Globus pallidus (tissue), 1 donor: ENCODE results near the gene SEMA6A.

Experiments
- DNase-seq: peaks from one replicate; pipeline ENCODE4 v3.0.0-alpha.2; 2015; ENCODE audit warnings: low spot score

Gene SEMA6A

DNA sequence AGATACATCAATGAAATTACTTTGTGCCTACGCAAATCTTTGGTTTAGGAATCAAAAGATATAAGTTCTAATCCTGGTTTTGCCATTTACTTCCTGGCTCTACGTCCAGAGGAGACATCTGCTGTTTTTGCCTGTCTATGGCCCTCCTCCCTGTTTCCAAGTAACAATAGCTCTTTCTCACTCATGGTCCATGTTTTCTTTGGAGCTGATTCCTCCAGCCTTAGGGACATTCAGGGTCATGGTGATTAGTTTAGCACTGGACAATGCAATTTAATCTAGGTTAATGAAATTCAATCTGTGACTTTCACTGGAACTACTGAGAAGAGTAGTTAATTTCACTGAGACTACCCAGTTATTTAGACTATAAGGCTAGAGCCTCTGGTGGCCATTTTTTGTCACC lies 170.6 kb downstream of the SEMA6A start:
- peak; percentile 67 for DNase-seq

- no peak for DNase-seq
These were observed 172.4 kb downstream of the SEMA6A start for GRCh38 chr5:116402235-116402634.

- no peak for DNase-seq
These were observed 173.0 kb downstream of the SEMA6A start for GRCh38 chr5:116401576-116401975.

DNA sequence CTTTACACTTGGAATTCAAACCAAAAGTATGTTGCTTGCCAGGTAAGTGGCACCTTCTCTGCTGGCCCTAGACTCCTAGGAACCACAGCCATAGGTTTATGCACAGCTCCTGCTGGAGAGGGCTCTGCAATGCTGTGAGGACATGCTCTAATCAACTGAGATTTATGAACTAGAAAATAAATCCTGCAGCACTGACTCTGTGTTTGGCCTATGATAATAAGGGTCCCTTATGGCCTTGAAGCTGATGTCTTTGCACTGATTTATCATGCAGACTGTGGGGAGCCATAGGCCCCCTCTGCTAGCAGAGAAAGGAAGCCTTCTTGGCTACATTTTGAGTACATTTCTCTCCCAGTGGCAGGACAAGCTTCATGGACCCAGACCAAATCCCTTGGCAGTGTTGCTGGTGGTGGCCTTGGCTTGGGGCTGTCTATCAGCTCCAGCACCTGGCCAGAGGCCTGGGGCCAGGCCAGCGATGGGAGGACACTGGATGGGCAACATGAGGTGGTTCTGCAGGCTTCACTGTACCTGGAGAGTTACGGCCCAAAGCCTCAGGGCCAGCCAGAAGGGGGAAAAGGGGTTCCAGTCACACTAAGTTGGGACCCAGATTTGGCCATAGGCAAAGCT lies 178.0 kb downstream of the SEMA6A start:
- no peak for DNase-seq

- no peak for DNase-seq
These were observed 178.9 kb downstream of the SEMA6A start for GRCh38 chr5:116395631-116396203.

DNA sequence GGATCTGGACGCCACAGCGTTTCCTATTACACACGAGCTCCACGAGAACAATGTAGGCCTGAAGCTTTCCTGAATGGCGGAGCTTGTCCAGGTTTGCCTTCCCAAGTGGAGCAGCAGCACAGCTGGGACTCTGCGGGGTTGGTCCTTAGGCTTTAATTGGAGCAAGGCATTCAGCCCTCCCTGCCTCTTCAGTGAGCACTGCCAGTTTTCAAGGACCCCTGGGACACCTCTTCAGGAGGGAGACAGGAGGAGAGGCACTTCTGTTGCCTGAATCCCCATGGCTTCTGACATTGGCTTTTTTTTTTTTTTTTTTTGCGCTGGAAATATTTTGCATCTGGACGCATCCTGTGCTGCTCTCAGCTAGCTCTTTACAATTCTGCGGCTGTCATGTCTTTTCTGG lies 179.4 kb downstream of the SEMA6A start:
- no peak for DNase-seq

GRCh38 chr5:116394186-116394867 lies 180.3 kb downstream of the SEMA6A start:
- no peak for DNase-seq
